OCI-LY7 (cell line): ENCODE measurements around the gene WSB2.

Experiments
- CTCF ChIP-seq: fragments of 200-600 bp; sonication (generic); conservative IDR thresholded peaks from 2 replicates; pipeline ENCODE4 v1.5.1; 2014; ENCODE audit warnings: mild to moderate bottlenecking, antibody characterized with exemption, low read length, moderate library complexity, mixed read lengths
- EZH2phosphoT487 ChIP-seq: fragments of 200-600 bp; sonication (generic); IDR thresholded peaks from 2 replicates; pipeline ENCODE4 v1.6.1; 2018; ENCODE audit warnings: low read depth, borderline replicate concordance, mild to moderate bottlenecking, mixed run types, antibody characterized with exemption, low read length, moderate library complexity, mixed read lengths

GRCh38 chr12:118033902-118034301 is 27.1 kb downstream of the WSB2 start:
- TF ChIP-seq CTCF (no peak), EZH2phosphoT487 (no peak)
